ENCODE results near the gene PUSL1.
A peak's percentile ranks its signal among the peaks of the same experiment; 100 is the strongest.

Gene PUSL1

DNA sequence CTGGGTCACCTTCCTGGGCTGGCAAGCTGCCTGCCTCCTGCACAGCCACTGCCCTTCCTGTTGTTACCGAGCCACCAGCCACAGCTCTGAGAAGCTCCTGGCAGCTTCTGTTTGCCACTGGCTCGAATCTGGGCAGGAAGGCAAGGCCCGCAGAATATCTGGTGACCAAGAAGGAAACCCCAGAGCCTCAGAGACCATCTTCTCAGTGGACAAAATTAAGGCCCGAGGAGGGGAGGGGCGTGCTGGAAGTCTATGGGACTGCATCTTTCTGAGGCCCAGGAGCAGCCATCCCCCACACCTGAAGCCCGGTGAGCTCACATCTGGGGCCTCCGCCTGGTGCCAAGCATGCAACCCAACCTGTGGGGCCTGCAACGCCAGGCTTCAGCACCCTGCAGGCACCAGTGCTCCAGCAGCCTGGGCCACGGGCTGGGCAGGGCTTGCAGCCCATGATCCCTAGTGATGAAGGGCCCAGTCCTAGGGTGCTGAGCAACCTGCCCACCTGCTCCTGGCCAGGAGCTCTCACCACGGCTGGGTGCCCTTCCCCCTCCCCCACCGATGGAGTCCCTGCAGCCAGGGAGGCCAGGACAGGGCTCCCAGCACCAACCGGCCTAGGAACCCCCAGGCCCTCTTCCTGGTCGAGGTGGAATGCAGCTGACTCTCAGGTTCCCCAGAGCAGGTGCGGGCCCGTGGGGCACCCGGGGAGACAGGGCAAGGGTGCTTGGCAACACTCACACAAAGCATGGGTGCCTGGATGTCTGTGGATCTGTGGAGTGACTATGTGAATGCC, 17.1 kb downstream of the PUSL1 start:
- no peak for DNase-seq (ENCODE audit: low read depth)

DNA sequence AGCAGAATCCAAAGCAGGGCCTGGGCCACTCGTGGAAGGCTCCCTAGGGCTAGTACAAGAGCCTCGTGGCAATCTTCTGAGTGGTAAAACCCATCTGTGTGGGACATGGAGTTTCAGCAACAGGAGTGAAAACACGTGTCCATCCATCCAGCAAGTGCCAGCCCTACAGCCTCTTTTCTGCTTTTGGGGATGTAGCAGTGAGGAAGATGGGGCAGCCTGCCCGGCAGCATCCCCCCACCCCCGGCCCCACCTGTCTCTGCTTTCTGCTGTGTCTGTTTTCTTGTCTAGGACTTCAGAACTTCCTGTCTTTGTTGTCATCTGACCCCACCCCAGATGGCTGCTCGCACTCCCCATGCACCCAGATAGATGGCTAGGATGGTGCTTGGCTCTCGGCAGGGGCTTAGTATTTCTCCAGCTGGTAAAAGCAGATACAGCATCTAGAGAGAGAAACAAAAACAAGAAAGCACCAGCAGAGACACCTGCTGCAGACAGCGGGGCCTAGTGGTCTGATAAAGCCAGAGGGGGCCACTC, 17.7 kb downstream of the PUSL1 start:
- no peak for DNase-seq (ENCODE audit: low read depth)

DNA sequence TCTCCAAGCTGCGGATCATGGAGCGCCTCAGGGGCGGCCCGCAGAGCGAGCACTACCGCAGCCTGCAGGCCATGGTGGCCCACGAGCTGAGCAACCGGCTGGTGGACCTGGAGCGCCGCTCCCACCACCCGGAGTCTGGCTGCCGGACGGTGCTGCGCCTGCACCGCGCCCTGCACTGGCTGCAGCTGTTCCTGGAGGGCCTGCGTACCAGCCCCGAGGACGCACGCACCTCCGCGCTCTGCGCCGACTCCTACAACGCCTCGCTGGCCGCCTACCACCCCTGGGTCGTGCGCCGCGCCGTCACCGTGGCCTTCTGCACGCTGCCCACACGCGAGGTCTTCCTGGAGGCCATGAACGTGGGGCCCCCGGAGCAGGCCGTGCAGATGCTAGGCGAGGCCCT, 18.9 kb downstream of the PUSL1 start:
- DNase-seq (ENCODE audit: low read depth) = no peak

DNA sequence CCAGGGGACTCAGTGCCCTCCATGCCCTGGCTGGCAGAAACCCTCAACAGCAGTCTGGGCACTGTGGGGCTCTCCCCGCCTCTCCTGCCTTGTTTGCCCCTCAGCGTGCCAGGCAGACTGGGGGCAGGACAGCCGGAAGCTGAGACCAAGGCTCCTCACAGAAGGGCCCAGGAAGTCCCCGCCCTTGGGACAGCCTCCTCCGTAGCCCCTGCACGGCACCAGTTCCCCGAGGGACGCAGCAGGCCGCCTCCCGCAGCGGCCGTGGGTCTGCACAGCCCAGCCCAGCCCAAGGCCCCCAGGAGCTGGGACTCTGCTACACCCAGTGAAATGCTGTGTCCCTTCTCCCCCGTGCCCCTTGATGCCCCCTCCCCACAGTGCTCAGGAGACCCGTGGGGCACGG, 19.9 kb downstream of the PUSL1 start:
- no peak for DNase-seq (ENCODE audit: low read depth)

DNA sequence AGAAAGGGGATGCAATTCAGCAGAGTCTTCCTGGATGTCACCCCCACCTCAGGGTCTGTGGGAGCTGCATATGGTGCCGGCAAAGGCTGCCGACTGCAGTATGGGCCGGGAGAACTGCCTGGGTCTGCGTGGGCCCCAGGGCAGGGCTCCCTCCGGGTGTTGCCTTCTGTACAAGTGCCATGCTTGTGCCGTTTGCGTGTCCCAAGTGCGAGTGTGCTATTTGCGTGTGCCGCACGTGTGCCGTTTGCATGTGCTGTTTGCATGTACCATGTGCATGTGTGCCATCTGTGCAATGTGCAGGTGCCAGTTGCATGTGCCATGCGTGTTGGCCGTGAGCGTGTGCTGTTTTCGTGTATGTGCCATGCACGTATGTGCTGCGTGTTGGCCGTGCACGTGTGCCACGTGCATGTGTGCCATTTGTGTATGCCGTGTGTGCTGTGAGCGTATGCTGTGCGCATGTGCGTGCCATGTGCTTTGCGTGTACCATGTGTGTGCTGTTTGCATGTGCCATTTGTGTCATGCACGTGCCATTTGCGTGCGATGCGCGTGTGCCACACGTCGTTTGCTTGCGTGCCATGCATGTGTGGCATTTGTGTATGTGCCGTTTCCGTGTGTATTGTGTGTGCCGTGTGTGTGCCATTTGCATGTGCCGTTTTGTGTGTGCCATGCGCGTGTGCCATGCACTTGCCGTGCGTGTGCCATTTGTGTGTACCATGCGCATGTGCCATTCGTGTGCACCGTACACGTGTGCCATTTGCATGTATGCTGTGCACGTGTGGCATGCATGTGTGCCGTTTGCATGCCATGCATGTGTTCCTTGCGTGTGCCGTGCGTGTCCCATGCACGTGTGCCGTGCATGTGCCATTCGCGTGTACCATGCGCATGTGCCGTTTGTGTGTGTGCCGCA, 21.2 kb downstream of the PUSL1 start:
- no peak for DNase-seq (ENCODE audit: low read depth)

DNA sequence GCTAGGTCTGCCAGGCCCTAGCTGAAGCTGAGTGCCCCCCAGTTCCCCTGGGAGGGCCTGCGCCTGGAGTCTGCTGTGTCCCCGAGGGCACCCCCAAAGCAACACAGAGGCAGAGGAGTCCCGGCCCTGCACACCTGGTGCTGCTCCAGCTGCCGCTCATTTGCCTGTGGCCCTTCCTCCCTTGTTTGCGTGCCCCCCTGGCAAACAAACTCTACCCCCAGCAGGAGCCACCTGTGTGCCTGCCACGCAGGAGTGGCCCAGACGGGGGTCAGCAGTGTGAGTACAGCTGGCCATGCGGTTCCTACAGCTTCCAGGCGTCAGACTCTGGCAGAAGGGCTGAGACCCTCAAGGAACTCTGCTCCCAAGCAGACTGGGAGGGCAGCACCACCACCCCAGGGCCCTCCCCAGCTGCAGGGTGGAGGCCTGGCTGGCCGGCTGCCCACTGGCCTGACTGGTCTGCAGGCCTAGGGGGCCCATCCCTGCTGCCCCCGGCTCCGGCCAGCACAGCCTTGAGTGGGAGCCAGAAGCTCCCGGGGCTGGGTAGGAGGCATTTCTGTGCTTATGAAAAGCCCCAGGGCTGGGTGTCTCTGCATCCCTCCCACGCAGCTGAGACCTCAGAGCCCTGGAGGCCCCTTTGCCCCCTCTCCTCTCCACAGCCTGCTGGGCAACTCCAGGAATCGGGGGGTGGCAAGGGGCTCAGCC, 22.1 kb downstream of the PUSL1 start:
- no peak for DNase-seq (ENCODE audit: low read depth)

DNA sequence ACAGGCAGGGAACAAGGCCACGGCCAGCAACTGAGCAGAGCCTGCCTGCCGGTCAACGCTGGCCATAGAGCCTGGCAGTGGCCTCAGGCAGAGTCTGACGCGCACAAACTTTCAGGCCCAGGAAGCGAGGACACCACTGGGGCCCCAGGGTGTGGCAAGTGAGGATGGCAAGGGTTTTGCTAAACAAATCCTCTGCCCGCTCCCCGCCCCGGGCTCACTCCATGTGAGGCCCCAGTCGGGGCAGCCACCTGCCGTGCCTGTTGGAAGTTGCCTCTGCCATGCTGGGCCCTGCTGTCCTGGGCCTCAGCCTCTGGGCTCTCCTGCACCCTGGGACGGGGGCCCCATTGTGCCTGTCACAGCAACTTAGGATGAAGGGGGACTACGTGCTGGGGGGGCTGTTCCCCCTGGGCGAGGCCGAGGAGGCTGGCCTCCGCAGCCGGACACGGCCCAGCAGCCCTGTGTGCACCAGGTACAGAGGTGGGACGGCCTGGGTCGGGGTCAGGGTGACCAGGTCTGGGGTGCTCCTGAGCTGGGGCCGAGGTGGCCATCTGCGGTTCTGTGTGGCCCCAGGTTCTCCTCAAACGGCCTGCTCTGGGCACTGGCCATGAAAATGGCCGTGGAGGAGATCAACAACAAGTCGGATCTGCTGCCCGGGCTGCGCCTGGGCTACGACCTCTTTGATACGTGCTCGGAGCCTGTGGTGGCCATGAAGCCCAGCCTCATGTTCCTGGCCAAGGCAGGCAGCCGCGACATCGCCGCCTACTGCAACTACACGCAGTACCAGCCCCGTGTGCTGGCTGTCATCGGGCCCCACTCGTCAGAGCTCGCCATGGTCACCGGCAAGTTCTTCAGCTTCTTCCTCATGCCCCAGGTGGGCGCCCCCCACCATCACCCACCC, 22.9 kb downstream of the PUSL1 start, which contains the start of gene TAS1R3:
TSS of gene TAS1R3 (plus strand) at position 213 of the 898 bp plus-strand sequence. CDS start at position 279, 66 bp downstream.
- peak; percentile 53 for DNase-seq (ENCODE audit: low read depth)

DNA sequence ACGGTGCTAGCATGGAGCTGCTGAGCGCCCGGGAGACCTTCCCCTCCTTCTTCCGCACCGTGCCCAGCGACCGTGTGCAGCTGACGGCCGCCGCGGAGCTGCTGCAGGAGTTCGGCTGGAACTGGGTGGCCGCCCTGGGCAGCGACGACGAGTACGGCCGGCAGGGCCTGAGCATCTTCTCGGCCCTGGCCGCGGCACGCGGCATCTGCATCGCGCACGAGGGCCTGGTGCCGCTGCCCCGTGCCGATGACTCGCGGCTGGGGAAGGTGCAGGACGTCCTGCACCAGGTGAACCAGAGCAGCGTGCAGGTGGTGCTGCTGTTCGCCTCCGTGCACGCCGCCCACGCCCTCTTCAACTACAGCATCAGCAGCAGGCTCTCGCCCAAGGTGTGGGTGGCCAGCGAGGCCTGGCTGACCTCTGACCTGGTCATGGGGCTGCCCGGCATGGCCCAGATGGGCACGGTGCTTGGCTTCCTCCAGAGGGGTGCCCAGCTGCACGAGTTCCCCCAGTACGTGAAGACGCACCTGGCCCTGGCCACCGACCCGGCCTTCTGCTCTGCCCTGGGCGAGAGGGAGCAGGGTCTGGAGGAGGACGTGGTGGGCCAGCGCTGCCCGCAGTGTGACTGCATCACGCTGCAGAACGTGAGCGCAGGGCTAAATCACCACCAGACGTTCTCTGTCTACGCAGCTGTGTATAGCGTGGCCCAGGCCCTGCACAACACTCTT, 23.8 kb downstream of the PUSL1 start:
- no peak for DNase-seq (ENCODE audit: low read depth)

DNA sequence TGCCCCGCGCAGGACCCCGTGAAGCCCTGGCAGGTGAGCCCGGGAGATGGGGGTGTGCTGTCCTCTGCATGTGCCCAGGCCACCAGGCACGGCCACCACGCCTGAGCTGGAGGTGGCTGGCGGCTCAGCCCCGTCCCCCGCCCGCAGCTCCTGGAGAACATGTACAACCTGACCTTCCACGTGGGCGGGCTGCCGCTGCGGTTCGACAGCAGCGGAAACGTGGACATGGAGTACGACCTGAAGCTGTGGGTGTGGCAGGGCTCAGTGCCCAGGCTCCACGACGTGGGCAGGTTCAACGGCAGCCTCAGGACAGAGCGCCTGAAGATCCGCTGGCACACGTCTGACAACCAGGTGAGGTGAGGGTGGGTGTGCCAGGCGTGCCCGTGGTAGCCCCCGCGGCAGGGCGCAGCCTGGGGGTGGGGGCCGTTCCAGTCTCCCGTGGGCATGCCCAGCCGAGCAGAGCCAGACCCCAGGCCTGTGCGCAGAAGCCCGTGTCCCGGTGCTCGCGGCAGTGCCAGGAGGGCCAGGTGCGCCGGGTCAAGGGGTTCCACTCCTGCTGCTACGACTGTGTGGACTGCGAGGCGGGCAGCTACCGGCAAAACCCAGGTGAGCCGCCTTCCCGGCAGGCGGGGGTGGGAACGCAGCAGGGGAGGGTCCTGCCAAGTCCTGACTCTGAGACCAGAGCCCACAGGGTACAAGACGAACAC, 24.5 kb downstream of the PUSL1 start:
- DNase-seq (ENCODE audit: low read depth) = no peak

DNA sequence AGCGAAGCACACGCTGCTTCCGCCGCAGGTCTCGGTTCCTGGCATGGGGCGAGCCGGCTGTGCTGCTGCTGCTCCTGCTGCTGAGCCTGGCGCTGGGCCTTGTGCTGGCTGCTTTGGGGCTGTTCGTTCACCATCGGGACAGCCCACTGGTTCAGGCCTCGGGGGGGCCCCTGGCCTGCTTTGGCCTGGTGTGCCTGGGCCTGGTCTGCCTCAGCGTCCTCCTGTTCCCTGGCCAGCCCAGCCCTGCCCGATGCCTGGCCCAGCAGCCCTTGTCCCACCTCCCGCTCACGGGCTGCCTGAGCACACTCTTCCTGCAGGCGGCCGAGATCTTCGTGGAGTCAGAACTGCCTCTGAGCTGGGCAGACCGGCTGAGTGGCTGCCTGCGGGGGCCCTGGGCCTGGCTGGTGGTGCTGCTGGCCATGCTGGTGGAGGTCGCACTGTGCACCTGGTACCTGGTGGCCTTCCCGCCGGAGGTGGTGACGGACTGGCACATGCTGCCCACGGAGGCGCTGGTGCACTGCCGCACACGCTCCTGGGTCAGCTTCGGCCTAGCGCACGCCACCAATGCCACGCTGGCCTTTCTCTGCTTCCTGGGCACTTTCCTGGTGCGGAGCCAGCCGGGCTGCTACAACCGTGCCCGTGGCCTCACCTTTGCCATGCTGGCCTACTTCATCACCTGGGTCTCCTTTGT, 25.3 kb downstream of the PUSL1 start:
- no peak for DNase-seq (ENCODE audit: low read depth)

DNA sequence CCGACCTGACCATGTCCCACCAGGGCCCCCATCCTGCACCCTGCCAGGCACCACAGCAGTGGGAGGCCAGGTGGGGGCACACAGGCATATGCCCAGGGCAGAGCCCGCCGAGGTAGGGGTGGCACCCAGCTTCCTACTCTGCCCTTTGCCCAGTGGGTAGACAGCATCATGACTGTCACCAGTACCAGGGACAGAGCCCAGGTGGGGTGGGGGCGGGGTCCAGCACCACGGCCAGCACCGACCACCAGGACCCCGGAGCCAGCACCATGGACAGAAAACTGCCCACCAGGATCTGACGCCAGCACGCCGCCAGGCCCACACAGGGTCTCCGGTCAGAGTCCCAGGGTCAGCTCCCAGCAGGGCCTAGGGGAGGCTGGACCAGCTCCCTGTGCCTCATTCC, 26.4 kb downstream of the PUSL1 start:
- no peak for DNase-seq (ENCODE audit: low read depth)

DNA sequence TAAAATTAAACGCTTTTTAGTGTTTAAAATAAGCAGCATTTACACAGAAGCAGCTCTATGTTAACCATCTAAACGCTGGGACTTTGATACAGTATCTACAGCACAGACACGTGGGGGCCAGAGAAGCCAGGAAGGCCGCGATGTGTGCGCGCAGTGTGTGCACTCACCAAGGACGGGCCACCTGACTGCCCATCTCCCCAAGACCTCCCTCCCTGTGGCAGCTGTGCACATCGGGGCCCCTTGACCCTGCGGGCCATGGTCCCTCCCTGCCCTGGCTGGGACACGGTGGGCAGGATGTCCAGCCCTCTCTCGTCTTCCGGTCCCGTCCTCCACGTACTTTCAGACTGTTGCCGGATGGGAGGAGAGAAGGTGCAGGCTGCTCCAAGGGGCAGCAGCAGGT, 26.9 kb downstream of the PUSL1 start:
- no peak for DNase-seq (ENCODE audit: low read depth)

DNA sequence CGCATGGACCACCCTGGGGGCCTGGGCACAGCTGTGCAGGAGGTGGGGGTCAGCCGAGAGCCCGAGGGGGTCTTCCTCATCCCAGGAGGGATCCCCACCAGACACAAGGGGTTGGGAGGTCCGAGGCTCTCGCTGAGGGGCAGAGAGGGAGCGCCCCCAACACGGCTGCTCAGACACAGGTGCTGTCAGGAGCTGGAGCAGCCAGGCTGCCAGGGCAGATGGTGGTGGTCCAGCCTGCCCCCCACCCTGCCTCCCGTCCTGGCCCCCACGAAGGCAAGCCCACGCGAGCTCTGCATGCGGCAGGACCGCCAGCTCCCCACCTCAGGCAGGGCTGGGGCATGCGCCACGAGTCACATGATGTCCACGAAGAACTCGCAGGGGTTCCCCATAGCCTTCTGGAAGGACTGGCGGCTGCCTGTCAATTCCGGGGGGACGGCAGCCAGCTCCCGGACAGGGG, 27.4 kb downstream of the PUSL1 start:
- no peak for DNase-seq (ENCODE audit: low read depth)

DNA sequence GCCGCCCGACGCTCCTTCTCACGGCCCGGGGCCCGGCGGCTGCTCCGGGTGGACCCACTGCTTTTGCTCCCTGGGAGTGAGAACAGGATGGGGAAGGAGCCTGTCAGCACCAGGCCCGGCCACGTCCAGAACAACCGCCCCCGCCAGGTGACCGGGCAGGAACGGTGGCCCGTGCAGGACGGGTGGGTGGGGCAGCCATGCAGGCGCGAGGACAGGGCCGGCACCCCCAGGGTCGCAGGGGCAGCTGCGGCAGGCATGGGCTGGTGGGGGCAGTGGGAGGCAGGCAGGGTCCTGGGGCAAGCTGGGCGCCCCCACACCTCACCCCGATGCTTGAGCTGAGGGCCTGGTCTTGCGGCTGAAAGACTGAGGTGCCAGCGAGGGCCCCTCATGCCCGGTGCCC, 28.0 kb downstream of the PUSL1 start:
- no peak for DNase-seq (ENCODE audit: low read depth)

DNA sequence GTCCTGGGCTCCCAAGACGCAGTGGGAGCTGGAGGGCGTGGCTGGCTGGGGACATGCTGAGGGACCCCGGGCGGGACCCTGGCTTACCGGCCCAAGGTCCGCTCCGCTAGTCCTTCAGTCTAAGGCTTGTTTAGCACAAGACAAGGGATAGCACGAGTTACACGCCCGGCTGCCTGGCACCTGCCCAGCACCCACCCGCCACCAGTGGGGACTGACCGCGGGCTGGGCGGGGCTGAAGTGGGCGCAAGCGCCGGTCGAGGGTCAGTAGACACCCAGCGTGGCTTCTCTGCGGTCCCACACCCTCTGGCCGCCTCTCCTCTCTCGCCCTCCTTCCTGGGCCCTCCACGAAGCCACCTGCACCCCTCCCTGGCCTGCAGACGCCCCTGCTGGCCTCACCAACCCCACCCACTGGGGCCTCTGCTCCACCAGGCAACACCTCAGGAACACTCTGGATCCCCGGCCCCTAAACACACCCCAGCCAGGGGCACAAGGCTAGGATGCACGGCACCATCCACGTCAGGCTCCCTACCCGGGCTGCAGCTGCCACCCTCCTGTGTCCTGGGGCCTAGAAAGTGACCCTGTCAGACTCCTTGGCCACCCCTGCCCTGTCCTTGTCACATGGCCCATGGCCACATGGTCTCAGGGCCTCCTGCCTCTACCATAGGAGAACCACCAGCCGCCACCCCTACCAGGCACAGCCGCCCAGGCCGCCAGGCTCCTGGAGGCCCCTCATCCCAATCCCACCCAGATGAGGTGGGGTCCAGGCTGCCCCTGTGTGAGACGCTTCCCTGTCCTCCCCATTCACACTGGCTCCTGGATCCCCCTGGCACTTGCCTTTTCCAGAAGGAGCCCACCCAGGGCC, 28.8 kb downstream of the PUSL1 start:
- no peak for DNase-seq (ENCODE audit: low read depth)

DNA sequence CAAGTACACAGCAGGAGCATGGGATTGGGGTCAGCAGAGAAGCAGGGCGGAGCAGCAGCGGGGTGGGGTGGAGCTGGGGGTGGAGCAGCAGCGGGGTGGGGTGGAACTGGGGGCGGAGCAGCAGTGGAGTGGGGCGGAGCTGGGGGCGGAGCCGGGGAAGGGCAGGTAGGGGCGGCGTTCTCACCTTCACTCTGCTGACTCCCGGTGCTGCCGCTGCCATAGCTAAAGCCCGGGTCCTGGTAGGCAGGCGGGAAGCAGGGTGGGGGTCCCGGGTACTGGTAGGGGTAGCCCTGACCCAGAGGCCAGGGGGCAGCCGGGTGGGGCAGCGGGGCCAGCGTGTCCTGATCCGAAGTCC, 29.4 kb downstream of the PUSL1 start:
- no peak for DNase-seq (ENCODE audit: low read depth)

DNA sequence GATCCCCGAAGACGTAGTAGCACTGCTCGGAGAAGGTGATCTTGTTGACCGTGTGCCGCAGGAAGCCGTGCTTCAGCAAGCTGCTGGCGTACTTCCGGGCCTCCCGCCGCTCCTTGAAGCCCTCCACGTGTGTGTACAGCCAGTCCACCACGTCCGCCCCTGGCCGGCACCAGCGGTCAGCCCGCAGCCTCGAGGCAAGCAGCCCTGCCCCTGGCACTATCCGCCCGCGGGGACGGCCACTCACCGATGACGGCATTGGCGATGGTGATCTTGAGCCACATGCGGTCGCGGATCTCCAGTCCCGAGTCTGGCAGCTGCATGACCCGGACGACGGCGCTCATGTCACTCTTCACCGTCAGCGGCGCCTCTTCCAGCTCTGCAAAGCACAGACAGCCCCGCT, 29.9 kb downstream of the PUSL1 start:
- no peak for DNase-seq (ENCODE audit: low read depth)

DNA sequence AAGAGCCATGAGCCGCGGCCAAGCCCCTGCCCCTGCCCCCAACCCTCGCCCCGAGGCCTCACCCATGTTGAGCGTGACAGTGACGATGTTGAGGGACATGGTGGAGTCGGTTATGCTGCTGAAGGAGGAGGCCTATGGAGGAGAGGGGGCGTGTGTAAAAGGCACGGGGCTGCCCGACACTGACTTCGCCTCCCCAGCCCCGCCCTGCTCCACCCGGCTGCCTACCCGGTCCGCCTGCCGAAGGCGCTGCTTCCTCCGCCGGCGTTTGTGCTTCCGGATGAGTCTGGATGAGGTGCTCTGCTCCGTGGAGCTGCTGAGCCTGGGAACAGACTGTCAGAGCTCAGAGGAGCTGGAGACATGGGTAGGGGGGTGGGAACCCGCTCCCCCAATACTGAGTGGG, 31.8 kb downstream of the PUSL1 start:
- DNase-seq (ENCODE audit: low read depth) = no peak

Data from fibroblast of gingiva (primary cell).